Colonic mucosa (tissue), 4 donors: ENCODE measurements around the gene DDX42. TPM values are rescaled to one million over a fixed set of nuclear protein-coding genes. Genes with fewer than 3 reads are reported as not detected.
A peak's percentile ranks its signal among the peaks of the same experiment; 100 is the strongest.

Source experiments
- DNase-seq: peaks from one replicate; pipeline ENCODE4 v3.0.0-alpha.2; 2020
- H3K27ac ChIP-seq: fragments of 200-600 bp; one replicate; pipeline ENCODE4 v1.8.0; 2021
- H3K27me3 ChIP-seq: fragments of 200-600 bp; one replicate; pipeline ENCODE4 v1.8.0; 2021
- H3K36me3 ChIP-seq: fragments of 200-600 bp; one replicate; pipeline ENCODE4 v1.8.0; 2021
- H3K4me1 ChIP-seq: fragments of 200-600 bp; one replicate; pipeline ENCODE4 v1.8.0; 2021; ENCODE audit warnings: mild to moderate bottlenecking
- H3K4me3 ChIP-seq: fragments of 200-600 bp; one replicate; pipeline ENCODE4 v1.8.0; 2021
- H3K9ac ChIP-seq, 2 donors: one replicate each; pipeline ENCODE4 v1.7.0; 2013; ENCODE audit warnings: control low read depth in 2 of 2, low read depth in 2 of 2, low read length in 2 of 2
- H3K9me3 ChIP-seq: fragments of 200-600 bp; one replicate; pipeline ENCODE4 v1.8.0; 2021
- CTCF ChIP-seq: fragments of 200-600 bp; IDR thresholded peaks from one replicate; pipeline ENCODE4 v1.8.0; 2022; ENCODE audit warnings: antibody characterized with exemption, mild to moderate bottlenecking
- intact Hi-C: fragments of 100-400 bp; cut with DNase I; formaldehyde crosslinking; loops from one replicate; pipeline ENCODE4 v1.14.1; 2022
- total RNA-seq, 2 donors: library from RNA; stranded (reverse); fragmentation: NEBNext Ultra II Directional in 1 of 2; extraction: Animal tissue kit (Norgen Biotek cat#: 25700) in 1 of 2; gene quantifications; one replicate each; pipeline ENCODE4 v1.2.1, GENCODE V29; 2021
- donor health status: healthy.
- donor health status: DM: no; HTN: no; CAD: no.
- donor health status: DM: no; HTN: no; CAD: no.

DDX42 gene
- total RNA-seq, 2 donors from 2014 or later = 71.1 to 74.5 TPM

- DNase-seq = no peak
- H3K4me3 ChIP-seq = no peak overlapping the region
- H3K9me3 ChIP-seq = no peaks in the 10 kb centered on the region
- H3K9ac ChIP-seq = no peak overlapping the region
- peaks cover 12% of the 10 kb centered on the region for H3K4me1 ChIP-seq
- TF ChIP-seq CTCF = no peak
- H3K27ac ChIP-seq = no peak overlapping the region
- no peaks in the 10 kb centered on the region for H3K27me3 ChIP-seq
- intact Hi-C loops = loop anchor here (10.0 kb wide), 1 partner anchor 49 kb away; the partner anchor contains the start of genes CCDC47 and DDX42
- peaks cover 8% of the 10 kb centered on the region for H3K36me3 ChIP-seq
Observed at GRCh38 chr17:63823659-63824331, 49.8 kb downstream of the DDX42 start.

DNA sequence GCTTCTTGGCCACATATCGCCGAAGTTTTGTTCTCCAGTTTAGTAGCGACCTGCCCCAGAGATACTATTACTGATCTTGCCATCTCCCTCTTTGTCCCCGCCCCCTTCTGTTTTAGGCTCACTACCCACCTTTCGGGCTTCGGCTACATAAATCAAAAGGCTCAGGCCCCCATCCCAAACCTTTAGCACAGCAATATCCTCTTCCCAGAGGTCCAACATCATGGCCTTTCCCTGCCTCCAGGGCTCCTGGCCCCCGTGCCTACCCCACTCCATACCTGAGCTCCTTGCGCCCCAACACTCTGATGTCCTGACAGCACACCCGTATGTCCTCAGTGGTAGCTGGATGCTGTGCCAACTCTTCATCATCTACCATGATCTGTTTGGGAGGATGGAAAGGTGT, 50.4 kb downstream of the DDX42 start:
- Histone ChIP-seq H3K36me3 (peaks cover 9% of the 10 kb centered on the region), H3K27me3 (no peaks in the 10 kb centered on the region), H3K9me3 (no peaks in the 10 kb centered on the region), H3K9ac (no peak overlapping the region), H3K4me1 (peaks cover 17% of the 10 kb centered on the region), H3K4me3 (no peak overlapping the region), H3K27ac (no peak overlapping the region)
- TF ChIP-seq CTCF = no peak
- intact Hi-C loops = loop anchor here (10.0 kb wide), 1 partner anchor 50 kb away; the partner anchor contains the start of genes CCDC47 and DDX42
- DNase-seq = no peak

GRCh38 chr17:63826468-63827001, 52.6 kb downstream of the DDX42 start:
- intact Hi-C loops = loop anchor here (10.0 kb wide), 1 partner anchor 52 kb away; the partner anchor contains the start of genes CCDC47 and DDX42
- Histone ChIP-seq H3K36me3 (peaks cover 22% of the 10 kb centered on the region), H3K9ac (peak overlapping the region; percentile 91), H3K27ac (peak overlapping the region; percentile 91), H3K27me3 (no peaks in the 10 kb centered on the region), H3K4me3 (peak overlapping the region; percentile 90), H3K9me3 (no peaks in the 10 kb centered on the region), H3K4me1 (peaks cover 17% of the 10 kb centered on the region)
- DNase-seq = no peak
- TF ChIP-seq CTCF = no peak

DNA sequence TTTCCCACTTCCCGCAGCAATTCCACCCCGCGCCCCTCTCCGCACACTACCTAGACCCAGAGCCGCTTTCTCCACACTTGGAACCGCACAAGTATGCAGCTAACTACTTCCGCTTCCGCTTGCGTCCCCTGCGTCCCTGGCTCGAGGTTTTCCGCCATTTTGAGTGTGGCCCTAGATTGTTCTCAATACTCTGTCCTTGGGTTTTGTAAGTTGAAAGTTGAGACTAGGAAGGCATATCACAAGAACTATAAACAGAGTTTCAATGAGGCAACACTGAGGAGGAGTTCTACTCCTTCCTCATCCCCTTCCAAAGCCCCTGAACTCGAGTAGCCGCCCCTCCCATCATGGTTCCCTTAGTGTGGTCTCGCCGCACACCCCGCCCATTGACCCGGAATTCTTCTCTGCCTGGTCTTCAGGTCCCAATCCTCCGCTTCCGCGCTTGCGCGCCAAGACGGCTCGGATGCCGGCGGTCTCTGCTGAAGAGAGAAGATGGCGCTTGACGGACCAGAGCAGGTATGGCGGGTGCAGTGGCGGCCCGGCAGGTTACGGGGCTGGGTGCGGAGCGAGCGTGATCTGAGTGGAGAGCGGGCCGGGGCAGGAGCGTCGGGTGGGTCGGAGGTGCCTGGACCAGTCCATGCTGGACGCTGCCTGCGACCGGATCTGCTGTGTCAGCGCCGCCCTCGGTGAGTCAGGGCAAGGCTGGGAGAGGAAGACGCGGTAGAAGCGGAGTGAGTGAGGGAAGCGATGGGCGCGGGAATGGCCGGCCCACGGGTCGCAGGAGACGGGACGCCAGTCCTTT, 53.2 kb downstream of the DDX42 start, which contains the start of the genes FTSJ3 and PSMC5:
Gene FTSJ3, minus strand, starts transcription at position 662 of the 799 bp plus-strand sequence. CDS start 761 bp downstream, outside the sequence.
Gene PSMC5, plus strand, starts transcription at position 430 of the 799 bp plus-strand sequence. Its CDS starts 60 bp downstream, at position 490.
- peak within 1 kb of the TSS; percentile 90 for H3K4me3 ChIP-seq
- peaks cover 17% of the 10 kb centered on the region for H3K4me1 ChIP-seq
- H3K9ac ChIP-seq = peak within 1 kb of the TSS; percentile 91
- peak within 1 kb of the TSS; percentile 91 for H3K27ac ChIP-seq
- DNase-seq = peak; percentile 97
- H3K9me3 ChIP-seq = no peaks in the 10 kb centered on the region
- peak; percentile 16 for TF ChIP-seq CTCF
- intact Hi-C loops = loop anchor here (10.0 kb wide), 1 partner anchor 52 kb away; the partner anchor contains the start of genes CCDC47 and DDX42
- peaks cover 29% of the 10 kb centered on the region for H3K36me3 ChIP-seq
- H3K27me3 ChIP-seq = no peaks in the 10 kb centered on the region

DNA sequence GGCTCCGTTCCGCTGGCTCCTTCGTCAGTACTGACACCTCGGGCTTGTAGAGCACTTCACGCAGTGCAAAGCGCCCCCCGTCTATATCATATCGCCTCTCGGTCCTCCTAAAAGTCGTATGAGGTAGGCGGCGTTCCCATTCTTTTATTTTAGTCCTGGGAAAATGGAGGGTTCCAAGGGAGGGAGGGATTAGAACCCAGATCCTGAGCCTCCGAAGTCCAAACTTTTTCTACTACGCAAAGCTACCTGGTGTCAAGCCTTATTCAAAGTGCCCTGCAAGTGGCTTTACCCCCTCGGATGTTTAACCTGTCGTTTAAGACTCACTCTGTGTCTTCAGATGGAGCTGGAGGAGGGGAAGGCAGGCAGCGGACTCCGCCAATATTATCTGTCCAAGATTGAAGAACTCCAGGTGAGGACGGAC, 53.8 kb downstream of the DDX42 start:
- Histone ChIP-seq H3K9me3 (no peaks in the 10 kb centered on the region), H3K27ac (peak overlapping the region; percentile 91), H3K4me1 (peaks cover 17% of the 10 kb centered on the region), H3K9ac (peak overlapping the region; percentile 91), H3K36me3 (peaks cover 35% of the 10 kb centered on the region), H3K4me3 (peak overlapping the region; percentile 90), H3K27me3 (no peaks in the 10 kb centered on the region)
- no peak for DNase-seq
- intact Hi-C loops = loop anchor here (10.0 kb wide), 1 partner anchor 53 kb away; the partner anchor contains the start of genes CCDC47 and DDX42
- TF ChIP-seq CTCF = no peak
